Tibial nerve (tissue), 3 donors: ENCODE measurements around the gene SLC51A.

Experiments used
- CTCF ChIP-seq, 5 experiments: fragments of 200-600 bp in 3 of 5; fragments of 450-650 bp in 2 of 5; sonication (generic) in 3 of 5; IDR thresholded peaks; one replicate each; pipeline ENCODE4 v1.5.1; 2016 to 2019; ENCODE audit warnings: antibody characterized with exemption in 5 of 5, mild to moderate bottlenecking in 3 of 5, moderate library complexity in 2 of 5
- POLR2A ChIP-seq, 2 donors: fragments of 450-650 bp; IDR thresholded peaks; one replicate each; pipeline ENCODE4 v1.6.1; 2017; ENCODE audit warnings: antibody characterized with exemption in 2 of 2, mild to moderate bottlenecking in 2 of 2, moderate library complexity in 2 of 2

DNA sequence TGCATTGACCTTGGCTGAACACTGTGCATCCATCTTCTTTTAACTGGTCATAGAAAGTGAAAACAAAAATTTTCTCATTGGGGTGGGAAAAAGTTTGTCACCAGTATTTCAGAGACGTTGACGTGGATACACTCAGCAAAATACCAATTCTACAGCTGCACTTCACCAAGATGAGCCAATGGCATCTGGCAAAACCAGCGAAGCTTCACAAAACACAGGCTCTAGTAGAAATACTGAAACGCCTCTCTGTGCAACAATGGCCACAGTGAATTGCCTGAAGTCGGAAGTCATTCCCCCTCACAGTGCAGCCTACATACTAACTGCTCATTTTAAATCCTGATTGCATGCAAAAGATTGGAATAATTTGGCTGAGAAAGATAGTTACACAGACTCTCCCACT is 54.2 kb downstream of the SLC51A start:
- no peak for TF ChIP-seq CTCF (IDR thresholded peaks at IDR 0.05)
- no peak for TF ChIP-seq POLR2A (IDR thresholded peaks at IDR 0.05)
